H9 (cell line): Measurements from ENCODE around the gene CERK. TPM values are rescaled to one million over a fixed set of nuclear protein-coding genes. Genes with fewer than 3 reads are reported as not detected.

ENCODE experiments used
- DNase-seq: peaks from one replicate; pipeline ENCODE4 v3.0.0-alpha.2; 2017
- H2AFZ ChIP-seq: one replicate; pipeline ENCODE4 v1.6.1; 2013; ENCODE audit warnings: mild to moderate bottlenecking, low read length, control low read depth, moderate library complexity
- H2AK5ac ChIP-seq: 2 replicates; pipeline ENCODE4 v1.6.1; 2013; ENCODE audit warnings: low read length, control low read depth, mixed read lengths; ENCODE audit not compliant: insufficient read length
- H2BK120ac ChIP-seq: one replicate; pipeline ENCODE4 v1.6.1; 2013; ENCODE audit warnings: low read depth, mild to moderate bottlenecking, low read length, control low read depth, inconsistent platforms; ENCODE audit not compliant: poor library complexity, severe bottlenecking
- H2BK12ac ChIP-seq: 2 replicates; pipeline ENCODE4 v1.6.1; 2013; ENCODE audit warnings: low read length, control low read depth, mixed read lengths, low read depth; ENCODE audit not compliant: insufficient read length
- H2BK15ac ChIP-seq: 2 replicates; pipeline ENCODE4 v1.6.1; 2013; ENCODE audit warnings: low read depth, low read length, control low read depth
- H2BK20ac ChIP-seq: one replicate; pipeline ENCODE4 v1.6.1; 2013; ENCODE audit warnings: low read depth, mild to moderate bottlenecking, low read length, control low read depth, inconsistent platforms; ENCODE audit not compliant: poor library complexity, severe bottlenecking
- H2BK5ac ChIP-seq: 2 replicates; pipeline ENCODE4 v1.6.1; 2013; ENCODE audit warnings: low read length, control low read depth, mixed read lengths; ENCODE audit not compliant: insufficient read length
- H3K14ac ChIP-seq: 2 replicates; pipeline ENCODE4 v1.6.1; 2013; ENCODE audit warnings: low read length, control low read depth; ENCODE audit not compliant: insufficient read depth
- H3K18ac ChIP-seq: 2 replicates; pipeline ENCODE4 v1.6.1; 2013; ENCODE audit warnings: low read depth, mild to moderate bottlenecking, mixed read lengths, low read length, control low read depth; ENCODE audit not compliant: insufficient read length
- H3K23ac ChIP-seq: 2 replicates; pipeline ENCODE4 v1.6.1; 2013; ENCODE audit warnings: low read length, control low read depth, mixed read lengths, low read depth; ENCODE audit not compliant: insufficient read length
- H3K23me2 ChIP-seq: 2 replicates; pipeline ENCODE4 v1.6.1; 2013; ENCODE audit warnings: low read depth, mild to moderate bottlenecking, mixed read lengths, low read length, control low read depth; ENCODE audit not compliant: insufficient read length, poor library complexity, severe bottlenecking
- H3K27ac ChIP-seq: 2 replicates; pipeline ENCODE4 v1.5.1; 2013; ENCODE audit warnings: low read length, control low read depth, mixed read lengths, low read depth; ENCODE audit not compliant: insufficient read length
- H3K27me3 ChIP-seq: 2 replicates; pipeline ENCODE4 v1.6.1; 2013; ENCODE audit warnings: low read length, control low read depth, inconsistent platforms; ENCODE audit not compliant: insufficient read depth
- H3K4ac ChIP-seq: 2 replicates; pipeline ENCODE4 v1.6.1; 2013; ENCODE audit warnings: low read depth, mild to moderate bottlenecking, control low read depth, inconsistent platforms, low read length, moderate library complexity
- H3K4me1 ChIP-seq: 2 replicates; pipeline ENCODE4 v1.6.1; 2013; ENCODE audit warnings: low read length, control low read depth, inconsistent platforms; ENCODE audit not compliant: insufficient read depth
- H3K4me2 ChIP-seq: 2 replicates; pipeline ENCODE4 v1.6.1; 2013; ENCODE audit warnings: low read length, control low read depth, mixed read lengths; ENCODE audit not compliant: insufficient read length, insufficient read depth
- H3K56ac ChIP-seq: 2 replicates; pipeline ENCODE4 v1.6.1; 2013; ENCODE audit warnings: low read depth, mild to moderate bottlenecking, mixed read lengths, low read length, control low read depth; ENCODE audit not compliant: insufficient read length
- H3K79me1 ChIP-seq: 2 replicates; pipeline ENCODE4 v1.6.1; 2013; ENCODE audit warnings: low read depth, mild to moderate bottlenecking, moderate library complexity, low read length, control low read depth, inconsistent platforms; ENCODE audit not compliant: insufficient read depth, poor library complexity, severe bottlenecking
- H3K79me2 ChIP-seq: 2 replicates; pipeline ENCODE4 v1.6.1; 2013; ENCODE audit warnings: low read length, control low read depth, inconsistent platforms; ENCODE audit not compliant: insufficient read depth
- H3K9ac ChIP-seq: 2 replicates; pipeline ENCODE4 v1.6.1; 2013; ENCODE audit warnings: low read length, control low read depth, mixed read lengths; ENCODE audit not compliant: insufficient read length; ENCODE audit errors: extremely low read depth
- H3K9me3 ChIP-seq: one replicate; pipeline ENCODE4 v1.6.1; 2013; ENCODE audit warnings: low read depth, low read length, inconsistent platforms; ENCODE audit not compliant: control insufficient read depth
- H3T11ph ChIP-seq: one replicate; pipeline ENCODE4 v1.6.1; 2013; ENCODE audit warnings: mild to moderate bottlenecking, low read length, control low read depth, inconsistent platforms
- H4K20me1 ChIP-seq: one replicate; pipeline ENCODE4 v1.6.1; 2013; ENCODE audit not compliant: control insufficient read depth, insufficient read length, insufficient read depth
- H4K5ac ChIP-seq: 2 replicates; pipeline ENCODE4 v1.6.1; 2013; ENCODE audit warnings: low read depth, mild to moderate bottlenecking, mixed read lengths, low read length, control low read depth; ENCODE audit not compliant: insufficient read length
- H4K8ac ChIP-seq: replicated peaks from 2 replicates; pipeline ENCODE4 v1.6.1; 2013; ENCODE audit warnings: low read length, control low read depth, mixed read lengths, low read depth; ENCODE audit not compliant: insufficient read length
- H4K91ac ChIP-seq: 2 replicates; pipeline ENCODE4 v1.6.1; 2013; ENCODE audit warnings: low read depth, mild to moderate bottlenecking, moderate library complexity, mixed read lengths, low read length, control low read depth; ENCODE audit not compliant: insufficient read length
- H3K27ac Mint-ChIP-seq, 3 experiments: 2 replicates in 2 of 3; 3 replicates in 1 of 3; pipeline ENCODE4 v1.8.0; 2020 to 2021; ENCODE audit warnings: mixed read lengths in 3 of 3, mild to moderate bottlenecking in 1 of 3, moderate library complexity in 1 of 3
- H3K27me3 Mint-ChIP-seq: 2 replicates; pipeline ENCODE4 v1.8.0; 2021; ENCODE audit warnings: low read depth, mild to moderate bottlenecking, moderate library complexity, mixed read lengths
- H3K36me3 Mint-ChIP-seq, 3 experiments: 2 replicates in 2 of 3; 3 replicates in 1 of 3; pipeline ENCODE4 v1.8.0; 2020 to 2021; ENCODE audit warnings: low read depth in 3 of 3, mixed read lengths in 3 of 3; ENCODE audit not compliant: insufficient read depth in 1 of 3
- H3K4me1 Mint-ChIP-seq, 2 experiments: 2 replicates each; pipeline ENCODE4 v1.8.0; 2020; ENCODE audit warnings: mixed read lengths in 2 of 2
- H3K4me3 Mint-ChIP-seq, 2 experiments: 2 replicates in 1 of 2; 3 replicates in 1 of 2; pipeline ENCODE4 v1.8.0; 2020 to 2021; ENCODE audit warnings: mild to moderate bottlenecking in 2 of 2, mixed read lengths in 2 of 2, moderate library complexity in 1 of 2
- H3K9me3 Mint-ChIP-seq, 2 experiments: 2 replicates in 1 of 2; 3 replicates in 1 of 2; pipeline ENCODE4 v1.8.0; 2020; ENCODE audit warnings: mild to moderate bottlenecking in 2 of 2, mixed read lengths in 2 of 2, moderate library complexity in 1 of 2
- CTCF ChIP-seq: fragments of 200-600 bp; sonication (generic); conservative IDR thresholded peaks from 3 replicates; pipeline ENCODE4 v1.8.0; 2021; ENCODE audit warnings: antibody characterized with exemption, mild to moderate bottlenecking
- WGBS: extraction: QIAGEN DNeasy Blood & Tissue Kit; methylation state at CpG from one replicate; pipeline ENCODE4 v1.1.7; 2013; ENCODE audit warnings: missing lambda C conversion rate, low lambda C conversion rate, mixed read lengths; ENCODE audit not compliant: insufficient read length; ENCODE audit errors: extremely low coverage; 5-methylcytosine and 5-hydroxymethylcytosine counted together
- total RNA-seq: library from RNA; stranded (reverse); gene quantifications from 2 replicates; pipeline ENCODE4 v1.2.1, GENCODE V29; 2021

Gene CERK
- total RNA-seq, 1 experiment from 2014 or later: 47.1 TPM

- Histone ChIP-seq H2BK120ac (no peak overlapping the region), H3T11ph (no peak overlapping the region), H4K5ac (no peak overlapping the region), H3K23ac (no peak overlapping the region), H3K4me2 (no peak overlapping the region), H4K8ac (no peak overlapping the region), H3K23me2 (no peaks in the 10 kb centered on the region), H3K14ac (no peak overlapping the region), H3K56ac (no peak overlapping the region), H3K79me1 (no peaks in the 10 kb centered on the region), H3K9ac (no peak overlapping the region), H3K4me1 (peaks cover 1% of the 10 kb centered on the region; the same call in 1 of the 2 replicates), H3K27ac (no peak overlapping the region), H3K27me3 (no peaks in the 10 kb centered on the region), H3K18ac (no peak overlapping the region), H3K9me3 (no peaks in the 10 kb centered on the region), H4K91ac (no peak overlapping the region), H2BK20ac (no peak overlapping the region), H2BK5ac (no peak overlapping the region), H3K79me2 (no peaks in the 10 kb centered on the region), H2BK12ac (no peak overlapping the region), H2AFZ (no peak overlapping the region), H2AK5ac (no peak overlapping the region), H3K4ac (no peak overlapping the region), H4K20me1 (peaks cover 6% of the 10 kb centered on the region), H2BK15ac (no peak overlapping the region)
- Mint-ChIP-seq H3K27me3 (no peaks in the 10 kb centered on the region), H3K36me3 (peaks cover 2 to 15% (median 11%) of the 10 kb centered on the region in 3 experiments; a peak in 6 of 7 replicates), H3K9me3 (no peaks in the 10 kb centered on the region), H3K4me1 (peaks cover under 1 to 20% of the 10 kb centered on the region in 2 experiments), H3K27ac (peak overlapping the region in 2 of 3 experiments; percentile 23 to 51; a peak in 1 of 7 replicates), H3K4me3 (no peak overlapping the region)
- no peak for TF ChIP-seq CTCF
- DNase-seq: no peak
- WGBS: no CpG with 5 or more reads among the region's 38 CpGs
Measured at GRCh38 chr22:46726066-46726985, 11.7 kb downstream of the CERK start.
